Vagina (tissue), 2 donors: Measurements from ENCODE around the gene PSMD12. TPM values are rescaled to one million over a fixed set of nuclear protein-coding genes. Genes with fewer than 3 reads are reported as not detected.
"Not testable (repeated sequence)": the region's sequence is repeated elsewhere in the genome, so short reads cannot be mapped to it uniquely, and the experiment has no call there.

Experiments
- DNase-seq, 2 donors: peaks; one replicate each; pipeline ENCODE4 v3.0.0-alpha.2; 2017; ENCODE audit errors: extremely low spot score in 2 of 2
- H3K27ac ChIP-seq: fragments of 200-600 bp; sonication (generic); one replicate; pipeline ENCODE4 v1.5.1; 2019
- H3K27me3 ChIP-seq: fragments of 200-600 bp; sonication (generic); one replicate; pipeline ENCODE4 v1.5.1; 2019
- H3K36me3 ChIP-seq, 2 donors: fragments of 200-600 bp; sonication (generic); one replicate each; pipeline ENCODE4 v1.5.1; 2017 to 2019
- H3K4me1 ChIP-seq: fragments of 200-600 bp; sonication (generic); one replicate; pipeline ENCODE4 v1.5.1; 2019
- H3K4me3 ChIP-seq, 2 donors: fragments of 200-600 bp; sonication (generic); 1 replicate in 1 of 2; 2 replicates in 1 of 2; pipeline ENCODE4 v1.5.1; 2016 to 2019
- H3K9me3 ChIP-seq: fragments of 200-600 bp; sonication (generic); one replicate; pipeline ENCODE4 v1.5.1; 2019
- CTCF ChIP-seq, 3 experiments: fragments of 450-650 bp in 2 of 3; fragments of 200-600 bp in 1 of 3; sonication (generic) in 1 of 3; IDR thresholded peaks; one replicate each; pipeline ENCODE4 v1.5.1; 2017 to 2019; ENCODE audit warnings: antibody characterized with exemption in 3 of 3, mild to moderate bottlenecking in 2 of 3, moderate library complexity in 2 of 3
- POLR2A ChIP-seq, 2 donors: fragments of 450-650 bp; IDR thresholded peaks; one replicate each; pipeline ENCODE4 v1.6.1; 2017; ENCODE audit warnings: antibody characterized with exemption in 2 of 2, mild to moderate bottlenecking in 2 of 2, moderate library complexity in 2 of 2
- POLR2AphosphoS5 ChIP-seq, 2 donors: sonication (generic); formaldehyde crosslinking; IDR thresholded peaks; one replicate each; pipeline ENCODE4 v1.9.0; 2017; ENCODE audit warnings: antibody characterized with exemption in 2 of 2, mild to moderate bottlenecking in 2 of 2, low read depth in 1 of 2; ENCODE audit not compliant: insufficient read depth in 1 of 2
- intact Hi-C: fragments of 100-400 bp; cut with DNase I; formaldehyde crosslinking; loops from one replicate; pipeline ENCODE4 v1.15.1; 2023
- total RNA-seq: library from RNA; depleted of rRNA; stranded (reverse); fragments of >200 nt; gene quantifications from one replicate; pipeline ENCODE4 v1.2.3, GENCODE V29; 2016

The PSMD12 gene
- total RNA-seq, 1 donor from 2014 or later, result 26.0 TPM

DNA sequence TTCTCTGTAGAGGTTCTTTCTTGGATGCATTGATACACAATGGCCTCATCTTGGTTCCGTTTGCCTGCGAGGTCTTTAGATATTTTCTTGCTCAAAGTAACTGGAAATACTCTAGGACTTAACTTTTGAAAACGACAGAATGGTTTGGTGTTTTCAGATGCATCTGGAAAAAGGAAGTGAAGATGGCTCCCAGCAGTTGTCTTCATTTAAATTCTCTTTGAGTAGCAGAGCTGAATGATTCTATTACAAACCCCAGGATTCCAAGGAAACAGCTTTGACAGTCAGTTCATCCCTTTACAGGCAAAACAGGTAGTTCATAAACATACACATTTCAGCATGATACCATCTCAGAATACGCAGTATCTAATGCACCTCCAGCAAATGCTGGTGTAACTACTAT, 54.8 kb downstream of the PSMD12 start:
- Histone ChIP-seq H3K4me1 (no peaks in the 10 kb centered on the region), H3K27ac (no peak overlapping the region), H3K36me3 (no peaks in the 10 kb centered on the region), H3K9me3 (no peaks in the 10 kb centered on the region), H3K27me3 (no peaks in the 10 kb centered on the region), H3K4me3 (no peak overlapping the region)
- TF ChIP-seq POLR2AphosphoS5 (IDR thresholded peaks at IDR 0.05; ENCODE audit: insufficient read depth in 1 of 2, low read depth in 1 of 2) (no peak), CTCF (IDR thresholded peaks at IDR 0.05) (no peak), POLR2A (IDR thresholded peaks at IDR 0.05) (no peak)
- no peak for DNase-seq
- intact Hi-C loops, result no loop called here

- Histone ChIP-seq H3K36me3 (no peaks in the 10 kb centered on the region), H3K4me3 (no peak overlapping the region), H3K9me3 (no peaks in the 10 kb centered on the region), H3K27me3 (no peaks in the 10 kb centered on the region), H3K4me1 (no peaks in the 10 kb centered on the region), H3K27ac (no peak overlapping the region)
- TF ChIP-seq POLR2AphosphoS5 (IDR thresholded peaks at IDR 0.05; ENCODE audit: insufficient read depth in 1 of 2, low read depth in 1 of 2) (no peak), CTCF (IDR thresholded peaks at IDR 0.05) (no peak), POLR2A (IDR thresholded peaks at IDR 0.05) (no peak)
- intact Hi-C loops, result no loop called here
- DNase-seq, result no peak
Observed at GRCh38 chr17:67310406-67310805, 56.0 kb downstream of the PSMD12 start.

GRCh38 chr17:67305446-67306235, 60.7 kb downstream of the PSMD12 start:
- H3K27ac ChIP-seq, intact Hi-C loops, H3K27me3 ChIP-seq, DNase-seq, H3K9me3 ChIP-seq, H3K36me3 ChIP-seq, H3K4me1 ChIP-seq, H3K4me3 ChIP-seq: not testable (repeated sequence)

GRCh38 chr17:67297454-67297960, 68.9 kb downstream of the PSMD12 start:
- intact Hi-C loops, result no loop called here
- Histone ChIP-seq H3K27me3 (no peaks in the 10 kb centered on the region), H3K4me1 (no peaks in the 10 kb centered on the region), H3K27ac (no peak overlapping the region), H3K36me3 (no peaks in the 10 kb centered on the region), H3K4me3 (no peak overlapping the region), H3K9me3 (no peaks in the 10 kb centered on the region)
- TF ChIP-seq CTCF (IDR thresholded peaks at IDR 0.05) (no peak), POLR2A (IDR thresholded peaks at IDR 0.05) (no peak), POLR2AphosphoS5 (IDR thresholded peaks at IDR 0.05; ENCODE audit: insufficient read depth in 1 of 2, low read depth in 1 of 2) (no peak)
- DNase-seq, result no peak

DNA sequence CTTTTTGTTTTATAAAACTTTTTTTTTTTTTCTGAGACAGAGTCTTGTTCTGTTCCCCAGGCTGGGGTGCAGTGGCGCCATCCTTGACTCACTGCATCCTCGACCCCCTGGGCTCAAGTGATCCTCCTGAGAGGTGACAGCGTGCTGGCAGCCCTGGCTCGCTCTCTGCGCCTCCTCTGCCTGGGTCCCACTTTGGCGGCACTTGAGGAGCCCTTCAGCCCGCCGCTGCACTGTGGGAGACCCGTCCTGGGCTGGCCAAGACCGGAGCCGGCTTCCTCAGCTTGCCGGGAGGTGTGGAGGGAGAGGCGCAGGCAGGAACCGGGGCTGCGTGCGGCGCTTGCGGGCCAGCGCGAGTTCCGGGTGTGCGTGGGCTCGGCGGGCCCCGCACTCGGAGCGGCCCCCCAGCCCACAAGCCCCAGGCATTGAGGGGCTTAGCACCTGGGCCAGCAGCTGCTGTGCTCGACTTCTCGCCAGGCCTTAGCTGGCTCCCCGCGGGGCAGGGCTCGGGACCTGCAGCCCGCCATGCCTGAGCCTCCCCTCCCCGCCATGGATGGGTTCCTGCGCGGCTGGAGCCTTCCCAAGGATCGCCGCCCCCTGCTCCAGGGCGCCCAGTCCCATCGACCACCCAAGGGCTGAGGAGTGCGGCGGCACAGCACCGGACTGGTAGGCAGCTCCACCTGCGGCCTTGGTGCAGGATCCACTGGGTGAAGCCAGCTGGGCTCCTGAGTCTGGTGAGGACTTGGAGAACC, 71.8 kb downstream of the PSMD12 start:
- Histone ChIP-seq H3K4me1 (peaks cover 11% of the 10 kb centered on the region), H3K36me3 (no peaks in the 10 kb centered on the region), H3K27ac (no peak overlapping the region), H3K27me3 (no peaks in the 10 kb centered on the region), H3K4me3 (no peak overlapping the region), H3K9me3 (no peaks in the 10 kb centered on the region)
- DNase-seq, result no peak
- intact Hi-C loops, result no loop called here
- TF ChIP-seq POLR2AphosphoS5 (IDR thresholded peaks at IDR 0.05; ENCODE audit: insufficient read depth in 1 of 2, low read depth in 1 of 2), result no peak
- TF ChIP-seq CTCF (IDR thresholded peaks at IDR 0.05), result no peak
- TF ChIP-seq POLR2A (IDR thresholded peaks at IDR 0.05), result no peak
